Lower leg skin (tissue), 4 donors: ENCODE results near the gene CAMK2D. TPM values are rescaled to one million over a fixed set of nuclear protein-coding genes. Genes with fewer than 3 reads are reported as not detected.

Experiments
- DNase-seq, 2 donors: peaks; one replicate each; pipeline ENCODE4 v3.0.0-alpha.2; 2019; ENCODE audit warnings: low spot score in 2 of 2
- H3K4me3 ChIP-seq: fragments of 200-600 bp; sonication (generic); 2 replicates; pipeline ENCODE4 v1.5.1; 2017; ENCODE audit warnings: mild to moderate bottlenecking, low read depth; ENCODE audit not compliant: poor library complexity, severe bottlenecking
- CTCF ChIP-seq, 3 donors: fragments of 450-650 bp; IDR thresholded peaks; one replicate each; pipeline ENCODE4 v1.5.1; 2016; ENCODE audit warnings: antibody characterized with exemption in 3 of 3, mild to moderate bottlenecking in 3 of 3, moderate library complexity in 2 of 3
- POLR2A ChIP-seq, 2 donors: fragments of 450-650 bp; IDR thresholded peaks; one replicate each; pipeline ENCODE4 v1.6.1; 2016 to 2017; ENCODE audit warnings: antibody characterized with exemption in 2 of 2, mild to moderate bottlenecking in 1 of 2, moderate library complexity in 1 of 2
- whole genome bisulfite sequencing, 2 donors: methylation state at CpG; one replicate each; pipeline ENCODE4 v1.1.5; 2018; 5-methylcytosine and 5-hydroxymethylcytosine counted together
- intact Hi-C: fragments of 100-400 bp; cut with DNase I; formaldehyde crosslinking; loops from one replicate; pipeline ENCODE4 v1.15.0; 2023; ENCODE audit warnings: low total_unique reads
- total RNA-seq, 4 donors: library from RNA; depleted of rRNA; stranded (reverse); fragments of >200 nt; gene quantifications; one replicate each; pipeline ENCODE4 v1.1.0, GENCODE V29; 2016

Gene CAMK2D
- total RNA-seq, 4 donors from 2014 or later = 25.2 to 40.7 (median 32.7) TPM

GRCh38 chr4:113636438-113636818 is 125.1 kb downstream of the CAMK2D start:
- TF ChIP-seq POLR2A (IDR thresholded peaks at IDR 0.05) (no peak), CTCF (IDR thresholded peaks at IDR 0.05) (no peak)
- intact Hi-C loops = no loop called here
- 91 to 93% methylated on average over 3 of the region's 3 CpGs for WGBS, 2 donors
- H3K4me3 ChIP-seq = no peak overlapping the region
- no peak for DNase-seq

- TF ChIP-seq POLR2A (IDR thresholded peaks at IDR 0.05) = no peak
- TF ChIP-seq CTCF (IDR thresholded peaks at IDR 0.05) = no peak
- WGBS, 2 donors = 84 to 86% methylated on average over 3 of the region's 3 CpGs
Measured at GRCh38 chr4:113635739-113636437, 125.7 kb downstream of the CAMK2D start.

GRCh38 chr4:113634081-113634969 is 127.2 kb downstream of the CAMK2D start:
- intact Hi-C loops = no loop called here
- 75 to 77% methylated on average over 3 of the region's 3 CpGs for WGBS, 2 donors
- DNase-seq = no peak
- no peak for TF ChIP-seq POLR2A (IDR thresholded peaks at IDR 0.05)
- no peak for TF ChIP-seq CTCF (IDR thresholded peaks at IDR 0.05)
- no peak overlapping the region for H3K4me3 ChIP-seq

More at GRCh38 chr4:113635739-113636437, 125.7 kb downstream of the CAMK2D start:
- no peak overlapping the region for H3K4me3 ChIP-seq
- no peak for DNase-seq
- intact Hi-C loops = no loop called here

GRCh38 chr4:113633467-113633866 is 128.1 kb downstream of the CAMK2D start:
- no peak for DNase-seq
- TF ChIP-seq CTCF (IDR thresholded peaks at IDR 0.05) = no peak
- no peak for TF ChIP-seq POLR2A (IDR thresholded peaks at IDR 0.05)
- H3K4me3 ChIP-seq = no peak overlapping the region
- intact Hi-C loops = no loop called here

- intact Hi-C loops = no loop called here
- TF ChIP-seq POLR2A (IDR thresholded peaks at IDR 0.05) (no peak), CTCF (IDR thresholded peaks at IDR 0.05) (no peak)
- 49 to 78% methylated on average over 1 of the region's 1 CpG for WGBS, 2 donors
Measured at GRCh38 chr4:113628711-113629110, 132.8 kb downstream of the CAMK2D start.

More at GRCh38 chr4:113628711-113629110, 132.8 kb downstream of the CAMK2D start:
- H3K4me3 ChIP-seq = no peak overlapping the region
- no peak for DNase-seq
